KOPT-K1 (cell line): ENCODE measurements around the gene PROK2.

ENCODE experiments used
- H3K27ac ChIP-seq: fragments of 200-600 bp; sonication (generic); 2 replicates; pipeline ENCODE4 v1.5.1; 2016; ENCODE audit warnings: antibody characterized with exemption, mild to moderate bottlenecking, low read depth, low read length; ENCODE audit not compliant: poor library complexity, severe bottlenecking
- H3K36me3 ChIP-seq: fragments of 200-600 bp; sonication (generic); 2 replicates; pipeline ENCODE4 v1.5.1; 2017; ENCODE audit warnings: antibody characterized with exemption, mild to moderate bottlenecking, low read length, moderate library complexity; ENCODE audit not compliant: insufficient read depth
- H3K9me3 ChIP-seq: fragments of 200-600 bp; sonication (generic); 2 replicates; pipeline ENCODE4 v1.5.1; 2017; ENCODE audit warnings: antibody characterized with exemption, low read length, mild to moderate bottlenecking; ENCODE audit not compliant: insufficient read depth, poor library complexity, severe bottlenecking

The PROK2 gene

GRCh38 chr3:71776538-71776937, 8.4 kb downstream of the PROK2 start:
- no peak overlapping the region for H3K27ac ChIP-seq
- H3K9me3 ChIP-seq, result no peaks in the 10 kb centered on the region
- no peaks in the 10 kb centered on the region for H3K36me3 ChIP-seq

- Histone ChIP-seq H3K27ac (no peak overlapping the region), H3K9me3 (no peaks in the 10 kb centered on the region), H3K36me3 (no peaks in the 10 kb centered on the region)
These were observed 13.1 kb downstream of the PROK2 start for GRCh38 chr3:71771884-71772283.

GRCh38 chr3:71771126-71771525, 13.8 kb downstream of the PROK2 start:
- H3K27ac ChIP-seq, result no peak overlapping the region
- H3K9me3 ChIP-seq, result no peaks in the 10 kb centered on the region
- H3K36me3 ChIP-seq, result no peaks in the 10 kb centered on the region

GRCh38 chr3:71763426-71763825, 21.5 kb downstream of the PROK2 start:
- Histone ChIP-seq H3K36me3 (no peaks in the 10 kb centered on the region), H3K9me3 (no peaks in the 10 kb centered on the region), H3K27ac (no peak overlapping the region)

- Histone ChIP-seq H3K27ac (no peak overlapping the region), H3K36me3 (no peaks in the 10 kb centered on the region), H3K9me3 (no peaks in the 10 kb centered on the region)
These were observed 24.8 kb downstream of the PROK2 start for GRCh38 chr3:71760140-71760539.

GRCh38 chr3:71759401-71759800, 25.5 kb downstream of the PROK2 start:
- no peaks in the 10 kb centered on the region for H3K36me3 ChIP-seq
- H3K9me3 ChIP-seq, result no peaks in the 10 kb centered on the region
- H3K27ac ChIP-seq, result no peak overlapping the region

GRCh38 chr3:71758091-71758490, 26.9 kb downstream of the PROK2 start:
- Histone ChIP-seq H3K9me3 (peaks cover 3% of the 10 kb centered on the region), H3K27ac (no peak overlapping the region), H3K36me3 (no peaks in the 10 kb centered on the region)

GRCh38 chr3:71754610-71755253, 30.2 kb downstream of the PROK2 start:
- H3K27ac ChIP-seq, result no peak overlapping the region

GRCh38 chr3:71753701-71754609, 31.0 kb downstream of the PROK2 start, which contains the start of gene GPR27:
Gene GPR27, plus strand, starts transcription at chr3:71753855. Its CDS starts 195 bp downstream, at chr3:71754050.
- Histone ChIP-seq H3K27ac (no peak within 1 kb of the TSS), H3K9me3 (peaks cover 8% of the 10 kb centered on the region), H3K36me3 (no peaks in the 10 kb centered on the region)

More at GRCh38 chr3:71754610-71755253, 30.2 kb downstream of the PROK2 start:
- no peaks in the 10 kb centered on the region for H3K36me3 ChIP-seq
- H3K9me3 ChIP-seq, result peaks cover 8% of the 10 kb centered on the region

GRCh38 chr3:71752831-71753700, 31.9 kb downstream of the PROK2 start:
- Histone ChIP-seq H3K27ac (no peak overlapping the region), H3K9me3 (peaks cover 8% of the 10 kb centered on the region), H3K36me3 (no peaks in the 10 kb centered on the region)

GRCh38 chr3:71751602-71752001, 33.3 kb downstream of the PROK2 start:
- Histone ChIP-seq H3K27ac (no peak overlapping the region), H3K9me3 (peaks cover 8% of the 10 kb centered on the region), H3K36me3 (no peaks in the 10 kb centered on the region)

GRCh38 chr3:71744738-71745137, 40.2 kb downstream of the PROK2 start:
- H3K9me3 ChIP-seq, result peaks cover 27% of the 10 kb centered on the region
- H3K27ac ChIP-seq, result no peak overlapping the region
- no peaks in the 10 kb centered on the region for H3K36me3 ChIP-seq

GRCh38 chr3:71742621-71743020, 42.3 kb downstream of the PROK2 start:
- Histone ChIP-seq H3K27ac (no peak overlapping the region), H3K36me3 (no peaks in the 10 kb centered on the region), H3K9me3 (peaks cover 31% of the 10 kb centered on the region)

- Histone ChIP-seq H3K27ac (no peak overlapping the region), H3K36me3 (no peaks in the 10 kb centered on the region), H3K9me3 (peaks cover 8% of the 10 kb centered on the region)
These were observed 50.1 kb downstream of the PROK2 start for GRCh38 chr3:71734881-71735280.

GRCh38 chr3:71733319-71733718, 51.6 kb downstream of the PROK2 start:
- H3K9me3 ChIP-seq, result peaks cover 8% of the 10 kb centered on the region
- H3K27ac ChIP-seq, result no peak overlapping the region

More at GRCh38 chr3:71733319-71733718, 51.6 kb downstream of the PROK2 start:
- no peaks in the 10 kb centered on the region for H3K36me3 ChIP-seq
